ENCODE results near the gene ATPAF2.
A peak's percentile ranks its signal among the peaks of the same experiment; 100 is the strongest.

The ATPAF2 gene

GRCh38 chr17:18039535-18040260 lies 730 bp upstream of the ATPAF2 start:
- DNase-seq (ENCODE audit: low read depth in 2 of 2) = peak; percentile 23 to 28

GRCh38 chr17:18038149-18038850 lies 668 bp downstream of the ATPAF2 start:
- DNase-seq (ENCODE audit: low read depth in 2 of 2) = no peak

GRCh38 chr17:18037486-18037885 lies 1.5 kb downstream of the ATPAF2 start:
- no peak for DNase-seq (ENCODE audit: low read depth in 2 of 2)

GRCh38 chr17:18035704-18036103 lies 3.3 kb downstream of the ATPAF2 start:
- DNase-seq (ENCODE audit: low read depth in 2 of 2) = no peak

DNA sequence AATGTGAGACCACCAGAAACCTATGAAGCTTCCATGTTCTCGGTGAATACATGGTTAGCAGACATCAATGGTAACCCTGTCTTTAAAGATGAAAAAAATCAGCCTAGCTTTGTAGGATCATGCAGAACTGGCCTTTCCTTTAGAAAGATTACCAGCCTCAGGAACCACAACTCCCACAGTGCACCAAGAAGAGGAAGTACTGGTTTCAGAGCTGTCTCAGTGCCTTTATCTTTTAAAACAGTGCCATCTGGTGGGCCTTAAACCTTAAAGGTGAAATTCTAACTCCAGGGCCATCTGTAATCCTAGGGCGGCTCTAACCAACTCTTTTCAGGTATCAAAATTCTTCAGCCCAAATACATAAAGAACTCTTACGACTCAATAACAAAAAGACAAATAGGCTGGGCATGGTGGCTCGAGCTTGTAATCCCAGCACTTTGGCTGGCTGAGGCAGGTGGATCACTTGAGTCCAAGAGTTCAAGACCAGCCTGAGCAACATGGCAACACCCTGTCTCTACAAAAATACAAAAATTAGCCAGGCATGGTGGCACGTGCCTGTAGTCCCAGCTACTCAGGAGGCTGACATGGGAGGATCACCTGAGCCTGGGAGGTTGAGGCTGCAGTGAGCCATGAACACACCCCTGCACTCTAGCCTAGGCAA lies 5.4 kb downstream of the ATPAF2 start:
- no peak for DNase-seq (ENCODE audit: low read depth in 2 of 2)

- no peak for DNase-seq (ENCODE audit: low read depth in 2 of 2)
These were observed 7.0 kb downstream of the ATPAF2 start for GRCh38 chr17:18031955-18032354.

DNA sequence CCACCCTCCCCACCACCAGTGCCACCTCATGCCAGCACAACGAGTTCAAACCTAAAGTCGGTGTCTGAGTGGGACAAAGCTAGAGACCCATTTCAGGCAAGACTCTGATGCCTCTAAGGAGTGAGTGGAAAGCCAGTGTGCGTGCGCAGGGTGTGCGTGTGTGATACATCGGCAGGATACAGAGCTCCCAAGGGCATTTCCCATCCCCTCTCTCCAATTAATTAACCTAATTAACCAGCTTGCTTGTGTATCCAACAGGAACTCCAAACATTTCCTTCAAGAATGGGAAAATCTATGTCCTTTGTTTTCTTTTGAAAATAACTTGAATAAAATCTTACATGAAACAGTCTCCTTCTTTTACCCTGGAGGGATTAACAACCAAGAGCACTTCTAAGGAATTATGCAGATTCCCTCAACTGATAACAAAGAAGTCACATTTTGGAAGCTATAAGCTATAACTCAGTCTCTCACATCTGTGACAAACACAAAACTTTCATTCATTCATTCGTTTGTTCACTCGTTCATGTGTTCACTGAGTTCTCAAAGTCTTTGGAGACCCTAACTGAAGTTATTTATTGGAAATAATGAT lies 9.9 kb downstream of the ATPAF2 start:
- no peak for DNase-seq (ENCODE audit: low read depth in 2 of 2)

- no peak for DNase-seq (ENCODE audit: low read depth in 2 of 2)
These were observed 10.6 kb downstream of the ATPAF2 start for GRCh38 chr17:18028114-18028951.

GRCh38 chr17:18027280-18027679 lies 11.7 kb downstream of the ATPAF2 start:
- DNase-seq (ENCODE audit: low read depth in 2 of 2) = no peak

GRCh38 chr17:18025945-18026776 lies 12.8 kb downstream of the ATPAF2 start:
- DNase-seq (ENCODE audit: low read depth in 2 of 2) = no peak

GRCh38 chr17:18025241-18025944 lies 13.6 kb downstream of the ATPAF2 start:
- peak in 1 of 2 donors; percentile 28 for DNase-seq (ENCODE audit: low read depth in 2 of 2)

- no peak for DNase-seq (ENCODE audit: low read depth in 2 of 2)
These were observed 17.6 kb downstream of the ATPAF2 start for GRCh38 chr17:18021372-18021771.

DNA sequence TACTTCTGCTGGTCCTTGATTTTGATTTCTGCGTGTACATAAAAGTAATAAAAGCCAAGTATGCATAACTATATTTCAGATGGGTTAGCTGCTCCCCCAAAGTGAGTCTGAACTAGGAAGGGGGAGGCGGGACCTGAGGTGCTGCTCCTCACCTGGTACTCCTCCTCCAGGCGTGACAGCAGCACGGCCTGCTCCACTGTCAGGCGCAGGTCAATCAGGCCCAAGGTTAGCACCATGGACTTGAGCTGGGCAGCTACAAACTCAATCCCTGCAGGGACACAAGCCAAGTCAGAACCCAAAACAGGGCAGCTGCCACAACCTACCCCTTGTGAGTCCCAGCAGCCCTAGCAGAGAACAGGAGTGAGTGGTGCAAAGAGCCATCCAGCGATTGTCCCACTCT lies 18.0 kb downstream of the ATPAF2 start:
- no peak for DNase-seq (ENCODE audit: low read depth in 2 of 2)

DNA sequence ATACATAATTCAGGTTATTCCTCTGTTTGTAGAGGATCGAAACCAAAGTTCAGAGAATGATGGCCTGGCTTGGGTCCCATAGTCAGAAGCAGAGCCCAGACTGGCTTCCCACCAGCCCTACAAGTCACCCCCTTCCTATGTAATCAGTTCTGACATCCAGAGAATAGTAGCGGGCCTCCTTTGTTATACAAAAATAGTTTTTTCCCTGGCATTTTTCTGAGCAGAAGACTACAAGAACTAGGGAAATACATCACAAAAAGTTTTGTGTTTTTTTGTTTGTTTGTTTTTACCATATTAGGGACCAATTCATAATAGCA lies 19.2 kb downstream of the ATPAF2 start:
- no peak for DNase-seq (ENCODE audit: low read depth in 2 of 2)

- DNase-seq (ENCODE audit: low read depth in 2 of 2) = no peak
These were observed 20.5 kb downstream of the ATPAF2 start for GRCh38 chr17:18018411-18018921.

DNA sequence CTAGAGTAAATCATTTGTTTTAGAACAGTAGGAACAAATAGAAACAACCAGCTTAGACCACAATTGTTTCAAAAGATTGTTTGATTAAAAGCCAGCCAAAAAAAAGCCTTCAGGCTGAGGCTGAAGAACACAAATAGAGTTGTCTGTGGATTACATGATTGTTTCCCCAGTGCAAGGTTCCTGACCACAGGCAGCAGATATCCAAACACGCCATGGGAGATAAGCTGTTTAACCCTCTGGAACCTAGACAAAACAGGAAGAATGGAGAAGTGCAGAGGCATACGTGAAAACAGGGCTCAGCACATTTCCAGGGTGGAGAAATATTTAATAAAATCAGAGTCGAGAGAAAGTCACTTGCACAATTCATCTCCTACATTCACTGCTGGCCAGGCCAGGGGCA lies 21.0 kb downstream of the ATPAF2 start:
- DNase-seq (ENCODE audit: low read depth in 2 of 2) = no peak

DNA sequence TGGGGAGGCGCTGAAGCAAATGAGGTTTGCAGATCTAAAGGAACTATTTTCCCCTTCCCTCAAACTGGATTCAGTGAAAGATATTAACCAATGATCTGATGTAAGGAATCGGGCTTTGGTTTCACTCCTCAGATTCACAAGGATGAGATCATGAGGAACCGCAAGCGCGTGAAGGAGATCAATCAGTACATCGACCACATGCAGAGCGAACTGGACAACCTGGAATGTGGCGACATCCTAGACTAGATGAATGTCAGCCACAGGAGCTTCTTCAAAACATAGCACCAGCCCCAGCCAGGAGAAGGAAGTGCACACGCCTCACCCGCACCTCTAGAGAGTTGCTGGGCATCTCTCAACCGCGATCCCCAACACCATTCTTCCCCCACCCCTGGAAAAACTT lies 22.5 kb downstream of the ATPAF2 start:
- no peak for DNase-seq (ENCODE audit: low read depth in 2 of 2)

DNA sequence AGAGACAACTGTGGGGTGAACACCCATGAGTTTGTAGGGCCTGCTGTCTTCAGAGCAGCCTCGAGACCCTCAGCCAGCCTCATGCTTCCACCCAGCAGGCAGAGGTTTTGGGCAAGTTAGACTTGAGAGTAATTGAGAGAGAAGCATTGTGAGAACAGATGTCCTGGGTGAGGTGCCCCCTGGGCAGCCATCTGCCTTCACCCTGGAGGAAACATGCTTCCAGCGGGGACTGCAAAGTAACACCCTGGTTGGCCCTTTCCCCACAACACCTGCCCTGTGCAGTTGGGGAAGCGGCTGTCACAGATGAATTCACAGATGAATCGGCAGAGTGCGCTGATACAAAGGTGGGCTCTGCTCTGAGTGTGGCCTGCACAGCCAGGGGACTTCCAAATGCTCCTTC lies 23.4 kb downstream of the ATPAF2 start:
- no peak for DNase-seq (ENCODE audit: low read depth in 2 of 2)

- no peak for DNase-seq (ENCODE audit: low read depth in 2 of 2)
These were observed 25.0 kb downstream of the ATPAF2 start for GRCh38 chr17:18014006-18014405.

DNA sequence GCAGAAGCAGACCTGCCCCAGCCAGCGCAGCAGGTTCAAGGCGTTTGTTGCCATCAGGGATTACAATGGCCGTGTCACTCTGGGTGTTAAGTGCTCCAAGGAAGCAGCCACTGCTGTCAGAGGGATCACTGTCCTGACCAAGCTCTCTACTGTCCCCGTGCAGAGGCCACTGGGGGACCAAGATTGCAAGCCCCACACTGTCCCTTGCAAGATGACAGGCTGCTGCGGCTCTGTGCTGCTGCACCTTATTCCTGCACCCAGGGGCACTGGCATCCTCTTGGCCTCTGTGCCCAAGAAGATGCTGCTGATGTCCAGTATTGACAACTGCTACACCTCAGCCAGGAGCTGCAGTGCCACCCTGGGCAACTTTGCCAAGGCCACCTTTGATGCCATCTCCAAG lies 27.7 kb downstream of the ATPAF2 start:
- no peak for DNase-seq (ENCODE audit: low read depth in 2 of 2)
